Caki2 (cell line): ENCODE measurements around the gene NCOA7. TPM values are rescaled to one million over a fixed set of nuclear protein-coding genes. Genes with fewer than 3 reads are reported as not detected.

Experiments used
- DNase-seq: peaks from one replicate; pipeline ENCODE4 v3.0.0-alpha.2; 2015; ENCODE audit warnings: low read depth
- in situ Hi-C: cut with HindIII; loops from 2 replicates; pipeline ENCODE4 v1.10.0; 2016; ENCODE audit warnings: low sequenced_read_pairs, low pct_unique_long_range_greater_than_20kb, mixed read lengths
- total RNA-seq: library from RNA; depleted of rRNA; stranded (reverse); fragments of >200 nt; shearing (Covaris generic); gene quantifications from 2 replicates; pipeline ENCODE4 v1.2.3, GENCODE V29; 2014; ENCODE audit warnings: low replicate concordance; rRNA removed

Gene NCOA7, protein sequence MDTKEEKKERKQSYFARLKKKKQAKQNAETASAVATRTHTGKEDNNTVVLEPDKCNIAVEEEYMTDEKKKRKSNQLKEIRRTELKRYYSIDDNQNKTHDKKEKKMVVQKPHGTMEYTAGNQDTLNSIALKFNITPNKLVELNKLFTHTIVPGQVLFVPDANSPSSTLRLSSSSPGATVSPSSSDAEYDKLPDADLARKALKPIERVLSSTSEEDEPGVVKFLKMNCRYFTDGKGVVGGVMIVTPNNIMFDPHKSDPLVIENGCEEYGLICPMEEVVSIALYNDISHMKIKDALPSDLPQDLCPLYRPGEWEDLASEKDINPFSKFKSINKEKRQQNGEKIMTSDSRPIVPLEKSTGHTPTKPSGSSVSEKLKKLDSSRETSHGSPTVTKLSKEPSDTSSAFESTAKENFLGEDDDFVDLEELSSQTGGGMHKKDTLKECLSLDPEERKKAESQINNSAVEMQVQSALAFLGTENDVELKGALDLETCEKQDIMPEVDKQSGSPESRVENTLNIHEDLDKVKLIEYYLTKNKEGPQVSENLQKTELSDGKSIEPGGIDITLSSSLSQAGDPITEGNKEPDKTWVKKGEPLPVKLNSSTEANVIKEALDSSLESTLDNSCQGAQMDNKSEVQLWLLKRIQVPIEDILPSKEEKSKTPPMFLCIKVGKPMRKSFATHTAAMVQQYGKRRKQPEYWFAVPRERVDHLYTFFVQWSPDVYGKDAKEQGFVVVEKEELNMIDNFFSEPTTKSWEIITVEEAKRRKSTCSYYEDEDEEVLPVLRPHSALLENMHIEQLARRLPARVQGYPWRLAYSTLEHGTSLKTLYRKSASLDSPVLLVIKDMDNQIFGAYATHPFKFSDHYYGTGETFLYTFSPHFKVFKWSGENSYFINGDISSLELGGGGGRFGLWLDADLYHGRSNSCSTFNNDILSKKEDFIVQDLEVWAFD
- 25.9 and 36.1 TPM in 2 replicates for total RNA-seq

GRCh38 chr6:125790358-125791150 is at the start of gene NCOA7:
TSS of gene NCOA7 (plus strand) at chr6:125790960. CDS start at chr6:125815355, 24,395 bp downstream.
- DNase-seq, result peak; percentile 89
- in situ Hi-C loops, result no loop called here

GRCh38 chr6:125741336-125741735 is 49.4 kb upstream of the NCOA7 start:
- in situ Hi-C loops, result no loop called here
- DNase-seq, result no peak

- no peak for DNase-seq
- in situ Hi-C loops, result no loop called here
Observed at GRCh38 chr6:125742024-125742423, 48.7 kb upstream of the NCOA7 start.

GRCh38 chr6:125742464-125743120 is 48.2 kb upstream of the NCOA7 start:
- in situ Hi-C loops, result no loop called here
- DNase-seq, result peak; percentile 18

- in situ Hi-C loops, result no loop called here
- DNase-seq, result no peak
Observed at GRCh38 chr6:125743604-125744003, 47.2 kb upstream of the NCOA7 start.

GRCh38 chr6:125745281-125746018 is 45.3 kb upstream of the NCOA7 start:
- in situ Hi-C loops, result no loop called here
- peak; percentile 33 for DNase-seq

GRCh38 chr6:125746019-125746414 is 44.7 kb upstream of the NCOA7 start:
- in situ Hi-C loops, result no loop called here
- no peak for DNase-seq

DNA sequence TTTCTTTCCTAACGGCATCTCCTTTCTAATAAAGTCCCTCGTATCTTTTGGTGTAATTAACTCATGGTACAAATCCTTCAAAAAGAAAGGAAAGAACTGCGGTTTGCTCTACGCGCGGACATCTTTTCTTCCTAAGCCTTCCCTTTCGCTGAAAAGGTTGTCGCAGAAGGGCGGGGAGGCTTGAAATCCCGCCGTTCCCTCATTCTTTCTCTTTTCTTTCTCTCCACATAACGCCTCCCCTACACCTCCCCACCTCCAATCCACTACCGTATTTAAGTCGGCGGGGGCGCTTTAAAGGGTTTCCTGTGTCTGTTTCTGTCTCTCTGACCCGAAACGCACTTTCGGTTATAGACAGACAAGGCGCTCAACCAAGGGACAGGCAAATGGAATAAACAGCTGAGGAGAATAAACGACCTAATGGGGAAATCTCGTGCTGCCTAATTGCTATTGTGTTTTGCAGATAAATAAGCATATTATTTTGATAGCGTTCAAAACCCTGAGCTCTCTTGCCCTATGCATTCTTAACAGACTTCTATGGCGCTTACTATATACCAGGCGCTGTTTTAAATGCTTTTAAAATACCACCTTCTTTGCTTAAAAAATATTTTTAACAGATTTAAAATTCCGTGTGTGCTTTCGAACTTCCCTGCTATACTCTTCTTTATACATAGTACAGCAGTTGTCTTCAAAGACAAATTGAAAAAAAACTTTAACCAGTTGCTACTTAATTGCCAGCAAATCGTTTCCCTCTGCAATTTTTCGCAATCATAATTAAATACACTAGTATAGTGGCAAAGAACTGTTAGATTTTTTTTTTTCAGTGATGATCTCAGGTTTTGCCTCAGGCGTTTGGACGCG is 43.8 kb upstream of the NCOA7 start:
- peak; percentile 43 for DNase-seq
- in situ Hi-C loops, result no loop called here

DNA sequence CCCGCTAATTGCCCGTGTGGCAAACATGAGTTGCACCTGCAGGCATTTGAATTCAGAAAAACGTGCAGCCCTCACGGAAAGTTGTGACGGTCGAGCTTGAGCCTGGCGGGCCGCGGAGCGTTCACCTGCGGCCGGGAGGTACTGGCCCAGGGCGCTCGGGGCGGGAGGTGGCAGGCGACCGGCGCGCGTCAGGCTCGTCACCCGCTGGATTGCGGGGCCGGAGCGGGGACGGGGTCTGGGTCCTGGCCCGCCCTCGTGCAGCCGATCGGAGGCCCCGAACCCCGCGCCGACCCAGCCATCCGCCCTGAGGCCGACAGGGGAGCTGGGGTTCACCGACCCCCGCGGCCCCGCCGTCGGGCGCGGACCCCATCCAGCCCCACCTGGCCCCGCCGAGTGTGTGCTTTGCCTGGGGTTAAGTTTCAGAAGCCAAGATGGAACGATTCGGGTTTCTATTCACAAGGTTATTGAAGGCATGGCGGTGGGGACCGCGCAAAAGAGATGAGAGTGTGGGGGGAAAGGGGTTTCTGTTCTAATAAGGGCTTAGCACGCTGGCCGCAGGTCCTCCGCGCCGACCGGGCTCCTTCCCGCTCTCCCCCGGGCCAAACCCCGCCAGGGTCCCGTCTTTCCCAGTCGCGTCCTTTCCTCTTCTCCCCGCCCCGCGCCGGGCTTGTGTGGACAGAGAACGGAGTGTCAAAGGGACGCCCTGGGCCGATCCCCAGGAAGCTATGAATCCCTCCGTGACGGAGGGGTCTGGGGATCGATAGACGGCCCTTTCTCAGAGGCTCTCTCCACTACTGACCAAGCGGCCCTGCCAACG is 43.0 kb upstream of the NCOA7 start:
- in situ Hi-C loops, result no loop called here
- peak; percentile 59 for DNase-seq

- DNase-seq, result peak; percentile 61
- in situ Hi-C loops, result no loop called here
Observed at GRCh38 chr6:125748406-125749172, 42.2 kb upstream of the NCOA7 start.

- in situ Hi-C loops, result no loop called here
- DNase-seq, result peak; percentile 93
Observed at GRCh38 chr6:125749173-125749864, 41.4 kb upstream of the NCOA7 start, which contains the start of gene HEY2. TSS of gene HEY2 (plus strand) at chr6:125749632. CDS start at chr6:125749777, 145 bp downstream.

DNA sequence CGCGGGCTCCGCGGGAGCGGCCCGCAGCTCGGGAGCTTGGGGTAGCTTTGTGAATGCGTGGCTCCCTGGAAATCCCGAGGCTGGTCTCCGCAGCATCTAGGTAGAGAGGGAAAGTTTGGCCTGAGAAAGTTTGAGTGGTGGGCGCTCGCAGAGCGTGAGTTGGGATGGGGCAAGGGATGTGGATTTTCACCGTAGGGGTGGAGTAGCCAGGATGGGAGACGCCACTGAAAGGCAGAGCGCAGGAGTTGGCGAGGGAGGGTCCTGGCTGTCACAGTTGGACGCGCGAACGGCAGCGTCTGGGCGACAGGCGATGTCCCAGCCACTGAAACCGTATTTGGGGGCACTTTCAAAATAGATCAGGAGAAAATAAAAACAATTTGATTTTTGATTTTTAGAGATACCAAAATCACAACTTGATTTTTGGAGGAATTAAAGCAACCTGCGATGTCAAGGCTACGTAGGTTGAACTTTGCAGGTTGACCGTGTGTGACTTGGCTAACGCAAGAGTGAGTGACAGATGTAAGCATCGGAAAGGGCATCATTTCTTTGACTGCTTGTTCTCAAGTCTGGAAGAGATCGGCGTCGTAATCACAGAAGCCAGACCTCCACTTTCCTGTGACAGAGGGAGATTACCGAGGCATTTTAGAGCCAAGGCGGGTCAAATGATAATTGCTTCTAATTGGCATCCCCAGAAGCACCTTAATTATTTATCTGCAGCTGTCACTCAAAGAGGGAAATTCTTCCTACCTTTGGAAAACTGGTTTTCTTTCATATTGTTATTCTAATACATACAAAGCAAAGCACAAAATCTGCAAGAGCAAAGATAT is 40.7 kb upstream of the NCOA7 start:
- DNase-seq, result no peak
- in situ Hi-C loops, result loop anchor here (5.0 kb wide), 1 partner anchor 438 kb away; no protein-coding TSS in a partner anchor

DNA sequence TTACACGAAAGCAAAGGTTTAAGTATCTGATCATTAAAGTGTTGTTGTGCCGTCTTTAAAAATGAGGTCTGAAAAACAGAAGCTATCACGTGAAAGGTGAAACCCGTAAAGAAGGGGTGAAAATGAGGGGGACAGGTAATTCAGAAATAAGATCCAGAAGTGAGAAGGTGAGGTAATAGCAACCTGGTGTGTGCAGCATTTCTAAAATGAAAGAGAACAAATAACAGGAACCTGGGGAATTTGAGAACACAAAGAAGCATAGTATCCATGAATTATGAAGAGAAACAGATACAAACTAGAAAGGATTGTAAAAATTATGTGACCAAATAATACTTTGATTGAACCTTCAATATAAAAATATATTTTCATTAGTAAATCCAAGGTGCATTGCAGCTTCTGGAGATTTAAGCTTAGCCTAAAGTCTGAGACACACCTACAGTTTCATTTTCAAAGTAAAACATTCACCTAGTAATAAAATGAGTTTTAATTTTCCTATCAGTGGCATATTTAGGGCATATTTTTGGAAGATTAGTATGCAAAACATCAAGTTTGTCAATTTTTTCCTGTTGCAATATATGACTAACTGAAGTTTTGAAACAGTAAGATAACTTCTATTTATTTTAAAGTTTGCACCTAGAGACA is 39.9 kb upstream of the NCOA7 start:
- no peak for DNase-seq
- in situ Hi-C loops, result loop anchor here (5.0 kb wide), 1 partner anchor 439 kb away; no protein-coding TSS in a partner anchor
